Spleen (tissue), 11 donors: ENCODE results near the gene CNIH2. TPM values are rescaled to one million over a fixed set of nuclear protein-coding genes. Genes with fewer than 3 reads are reported as not detected.
A peak's percentile ranks its signal among the peaks of the same experiment; 100 is the strongest.

Experiments
- DNase-seq: peaks from one replicate; pipeline ENCODE4 v3.0.0-alpha.2; 2020
- H3K27ac ChIP-seq, 8 donors: fragments of 200-600 bp; sonication (generic) in 7 of 8; 1 replicate in 4 of 8; 2 replicates in 4 of 8; pipeline versions ENCODE4 v1.5.0 to v1.8.0; 2016 to 2021; ENCODE audit warnings: inconsistent platforms in 4 of 8, mild to moderate bottlenecking in 4 of 8, moderate library complexity in 1 of 8
- H3K27me3 ChIP-seq, 7 donors: fragments of 200-600 bp; sonication (generic) in 6 of 7; replicated peaks in 1 of 7; 1 replicate in 4 of 7; 2 replicates in 3 of 7; pipeline versions ENCODE4 v1.5.0 to v1.8.0; 2016 to 2021; ENCODE audit warnings: inconsistent platforms in 3 of 7, mild to moderate bottlenecking in 1 of 7
- H3K36me3 ChIP-seq, 6 donors: fragments of 200-600 bp; sonication (generic) in 5 of 6; 1 replicate in 4 of 6; 2 replicates in 2 of 6; pipeline versions ENCODE4 v1.5.0 to v1.8.0; 2016 to 2021; ENCODE audit warnings: inconsistent platforms in 2 of 6
- H3K4me1 ChIP-seq, 6 donors: fragments of 200-600 bp; sonication (generic) in 5 of 6; 1 replicate in 3 of 6; 2 replicates in 3 of 6; pipeline versions ENCODE4 v1.5.0 to v1.8.0; 2016 to 2021; ENCODE audit warnings: inconsistent platforms in 3 of 6
- H3K4me3 ChIP-seq, 8 donors: fragments of 200-600 bp; sonication (generic) in 7 of 8; 1 replicate in 4 of 8; 2 replicates in 4 of 8; pipeline versions ENCODE4 v1.5.0 to v1.8.0; 2016 to 2021; ENCODE audit warnings: inconsistent platforms in 4 of 8, mild to moderate bottlenecking in 4 of 8, moderate library complexity in 2 of 8
- H3K9me3 ChIP-seq, 8 donors: fragments of 200-600 bp; sonication (generic) in 7 of 8; 1 replicate in 4 of 8; 2 replicates in 4 of 8; pipeline versions ENCODE4 v1.5.0 to v1.8.0; 2016 to 2021; ENCODE audit warnings: inconsistent platforms in 4 of 8
- POLR2A ChIP-seq, 3 donors: fragments of 450-650 bp; IDR thresholded peaks; one replicate each; pipeline ENCODE4 v1.5.1; 2017; ENCODE audit warnings: antibody characterized with exemption in 3 of 3, mild to moderate bottlenecking in 1 of 3
- POLR2AphosphoS5 ChIP-seq, 3 donors: sonication (generic); formaldehyde crosslinking; IDR thresholded peaks; one replicate each; pipeline ENCODE4 v1.5.1; 2017; ENCODE audit warnings: antibody characterized with exemption in 3 of 3
- WGBS, 5 donors: extraction: QIAGEN DNeasy Blood & Tissue Kit in 3 of 5; methylation state at CpG; one replicate each; pipeline versions ENCODE4 v1.1.5 to v1.1.7; 2013 to 2018; 5-methylcytosine and 5-hydroxymethylcytosine counted together
- intact Hi-C: fragments of 100-400 bp; cut with DNase I; formaldehyde crosslinking; loops from one replicate; pipeline ENCODE4 v1.15.0; 2023; ENCODE audit warnings: low total_unique reads
- polyA plus RNA-seq, 3 donors: library from polyadenylated mRNA; stranded (reverse); fragments of 200-250 nt; gene quantifications; one replicate each; pipeline ENCODE4 v1.2.1, GENCODE V29; 2013
- total RNA-seq, 7 donors: library from RNA; depleted of rRNA in 3 of 7; stranded (reverse); fragments of >200 nt in 3 of 7; fragmentation: NEBNext Ultra II Directional in 4 of 7; extraction: Animal tissue kit (Norgen Biotek cat#: 25700) in 4 of 7; gene quantifications; one replicate each; pipeline versions ENCODE4 v1.1.0 to v1.2.1, GENCODE V29; 2016 to 2021
- TF ChIP-seq, protein P1 (sequence below), 11 experiments: fragments of 200-600 bp in 7 of 11; fragments of 450-650 bp in 4 of 11; sonication (generic) in 4 of 11; IDR thresholded peaks in 8 of 11; conservative IDR thresholded peaks in 3 of 11; 1 replicate in 7 of 11; 2 replicates in 4 of 11; pipeline versions ENCODE4 v1.4.0 to v1.8.0; 2016 to 2021; ENCODE audit warnings: antibody characterized with exemption in 11 of 11, inconsistent platforms in 4 of 11, mild to moderate bottlenecking in 1 of 11
- donor health status: healthy with polysubstance abuse.
- donor health status: DM: no; HTN: no; CAD: no; lungs with moderate emphysema.
- donor health status: DM: no; HTN: no; CAD: no.
- donor health status: Bipolar disorder and iron deficiency.
- donor health status: healthy.
- donor health status: DM: no; HTN: no; CAD: no.
- donor health status: DM: yes; HTN: yes; CAD: no.

The CNIH2 gene
- total and polyA plus RNA-seq, 10 donors, result 0.20 to 1.9 (median 0.77) TPM; not detected in 2

DNA sequence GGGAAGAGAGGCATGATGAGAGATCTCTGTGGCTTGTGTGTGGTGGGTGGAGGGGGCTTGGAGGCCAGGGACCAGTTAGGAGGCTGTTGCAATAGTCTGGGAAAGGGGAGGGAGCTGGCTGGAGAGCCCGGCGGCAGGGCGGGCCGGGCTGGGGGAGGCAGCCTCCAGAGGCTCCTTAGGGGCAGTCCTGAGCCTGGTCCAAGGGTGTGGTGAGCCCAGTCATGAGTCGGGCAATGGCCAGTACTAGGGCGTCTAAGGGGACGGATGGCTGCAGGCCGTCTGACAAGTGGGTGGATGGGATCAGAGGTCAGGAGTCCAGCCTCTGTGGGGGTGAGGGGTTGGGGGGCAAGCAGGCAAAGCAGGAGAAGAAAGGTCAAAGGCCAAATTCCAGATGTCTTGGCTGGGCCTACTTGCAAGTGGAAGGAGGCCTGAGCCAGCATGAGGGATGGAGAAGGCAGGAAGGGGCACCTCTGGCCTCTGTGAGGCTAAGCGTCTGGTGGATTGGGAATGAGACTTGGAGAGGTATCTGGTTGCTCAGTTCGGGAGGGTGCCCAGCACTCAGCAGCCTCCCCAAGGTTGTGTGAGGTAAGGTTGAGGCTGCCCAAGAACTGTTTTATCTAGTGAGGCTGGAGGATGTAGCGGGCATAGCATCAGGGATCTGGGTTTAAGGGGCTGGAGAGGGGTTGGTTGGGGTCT lies 44.9 kb downstream of the CNIH2 start:
- Histone ChIP-seq H3K4me3 (no peak overlapping the region), H3K27me3 (peaks cover 0 to 2% (median 0%) of the 10 kb centered on the region in 7 donors), H3K36me3 (no peaks in the 10 kb centered on the region), H3K27ac (no peak overlapping the region), H3K9me3 (no peaks in the 10 kb centered on the region), H3K4me1 (peaks cover 10 to 52% (median 35%) of the 10 kb centered on the region in 6 donors)
- WGBS, 5 donors, result 77 to 86% (median 82%) methylated on average over 9 to 11 of the region's 11 CpGs
- no peak for DNase-seq
- intact Hi-C loops, result no loop called here
- TF ChIP-seq POLR2AphosphoS5 (IDR thresholded peaks at IDR 0.05) (no peak), POLR2A (IDR thresholded peaks at IDR 0.05) (no peak)
- TF ChIP-seq, protein P1, sequence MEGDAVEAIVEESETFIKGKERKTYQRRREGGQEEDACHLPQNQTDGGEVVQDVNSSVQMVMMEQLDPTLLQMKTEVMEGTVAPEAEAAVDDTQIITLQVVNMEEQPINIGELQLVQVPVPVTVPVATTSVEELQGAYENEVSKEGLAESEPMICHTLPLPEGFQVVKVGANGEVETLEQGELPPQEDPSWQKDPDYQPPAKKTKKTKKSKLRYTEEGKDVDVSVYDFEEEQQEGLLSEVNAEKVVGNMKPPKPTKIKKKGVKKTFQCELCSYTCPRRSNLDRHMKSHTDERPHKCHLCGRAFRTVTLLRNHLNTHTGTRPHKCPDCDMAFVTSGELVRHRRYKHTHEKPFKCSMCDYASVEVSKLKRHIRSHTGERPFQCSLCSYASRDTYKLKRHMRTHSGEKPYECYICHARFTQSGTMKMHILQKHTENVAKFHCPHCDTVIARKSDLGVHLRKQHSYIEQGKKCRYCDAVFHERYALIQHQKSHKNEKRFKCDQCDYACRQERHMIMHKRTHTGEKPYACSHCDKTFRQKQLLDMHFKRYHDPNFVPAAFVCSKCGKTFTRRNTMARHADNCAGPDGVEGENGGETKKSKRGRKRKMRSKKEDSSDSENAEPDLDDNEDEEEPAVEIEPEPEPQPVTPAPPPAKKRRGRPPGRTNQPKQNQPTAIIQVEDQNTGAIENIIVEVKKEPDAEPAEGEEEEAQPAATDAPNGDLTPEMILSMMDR (IDR thresholded peaks at IDR 0.05 in 8 of 11, conservative IDR thresholded peaks at IDR 0.05 in 3 of 11), result no peak

DNA sequence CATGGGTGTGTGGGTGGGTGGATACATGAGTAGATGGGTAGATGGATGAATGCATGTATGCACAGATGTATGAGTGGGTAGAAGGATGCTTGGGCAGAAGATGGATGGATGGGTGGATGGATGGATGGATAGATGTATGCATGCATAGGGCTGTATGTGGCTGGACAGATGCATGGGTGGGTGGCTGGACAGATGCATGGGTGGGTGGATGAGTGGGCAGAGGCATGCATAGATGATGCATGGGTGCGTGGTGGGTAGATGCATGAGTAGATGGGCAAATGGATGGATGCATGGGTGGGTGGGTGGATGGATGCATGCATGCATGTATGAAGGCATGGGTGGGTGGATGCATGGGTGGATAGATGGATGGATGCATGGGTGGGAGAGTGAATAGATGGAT lies 45.7 kb downstream of the CNIH2 start:
- H3K9me3 ChIP-seq, result no peaks in the 10 kb centered on the region
- no peaks in the 10 kb centered on the region for H3K36me3 ChIP-seq
- TF ChIP-seq POLR2AphosphoS5 (IDR thresholded peaks at IDR 0.05) (no peak), POLR2A (IDR thresholded peaks at IDR 0.05) (no peak)
- TF ChIP-seq, protein P1 (IDR thresholded peaks at IDR 0.05 in 8 of 11, conservative IDR thresholded peaks at IDR 0.05 in 3 of 11), result no peak
- no peak overlapping the region for H3K27ac ChIP-seq
- intact Hi-C loops, result no loop called here
- WGBS, 5 donors, result 93 to 100% (median 96%) methylated on average over 1 of the region's 1 CpG
- H3K4me3 ChIP-seq, result no peak overlapping the region
- H3K27me3 ChIP-seq, result no peaks in the 10 kb centered on the region
- no peak for DNase-seq
- peaks cover 10 to 52% (median 35%) of the 10 kb centered on the region in 6 donors for H3K4me1 ChIP-seq

DNA sequence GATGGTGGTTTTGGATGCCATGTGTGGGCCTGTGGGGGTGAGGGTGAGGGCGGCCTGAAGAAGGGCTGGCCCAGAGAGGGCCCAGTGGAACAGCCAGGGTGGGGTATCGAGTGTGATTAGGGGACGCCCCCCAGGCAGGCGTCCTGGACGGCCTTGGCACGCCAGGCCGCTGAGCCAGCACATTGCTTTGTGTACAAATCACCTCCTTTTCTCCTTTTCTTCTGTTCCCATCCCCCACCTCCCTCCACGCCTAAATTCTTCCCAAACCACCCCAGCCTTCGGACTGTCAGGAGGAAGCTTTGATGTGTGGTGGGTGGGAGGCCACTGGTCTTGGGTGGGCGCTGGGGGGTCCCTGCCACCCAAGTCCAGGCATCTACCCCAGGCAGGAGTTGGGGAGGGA lies 46.7 kb downstream of the CNIH2 start:
- H3K4me1 ChIP-seq, result peaks cover 16 to 53% (median 36%) of the 10 kb centered on the region in 6 donors
- TF ChIP-seq POLR2A (IDR thresholded peaks at IDR 0.05) (no peak), POLR2AphosphoS5 (IDR thresholded peaks at IDR 0.05) (no peak)
- TF ChIP-seq, protein P1 (IDR thresholded peaks at IDR 0.05 in 8 of 11, conservative IDR thresholded peaks at IDR 0.05 in 3 of 11), result no peak
- DNase-seq, result no peak
- 72 to 88% (median 84%) methylated on average over 10 of the region's 10 CpGs for WGBS, 5 donors
- intact Hi-C loops, result no loop called here
- H3K27ac ChIP-seq, result no peak overlapping the region
- no peak overlapping the region for H3K4me3 ChIP-seq
- no peaks in the 10 kb centered on the region for H3K9me3 ChIP-seq
- no peaks in the 10 kb centered on the region for H3K36me3 ChIP-seq
- H3K27me3 ChIP-seq, result no peaks in the 10 kb centered on the region

DNA sequence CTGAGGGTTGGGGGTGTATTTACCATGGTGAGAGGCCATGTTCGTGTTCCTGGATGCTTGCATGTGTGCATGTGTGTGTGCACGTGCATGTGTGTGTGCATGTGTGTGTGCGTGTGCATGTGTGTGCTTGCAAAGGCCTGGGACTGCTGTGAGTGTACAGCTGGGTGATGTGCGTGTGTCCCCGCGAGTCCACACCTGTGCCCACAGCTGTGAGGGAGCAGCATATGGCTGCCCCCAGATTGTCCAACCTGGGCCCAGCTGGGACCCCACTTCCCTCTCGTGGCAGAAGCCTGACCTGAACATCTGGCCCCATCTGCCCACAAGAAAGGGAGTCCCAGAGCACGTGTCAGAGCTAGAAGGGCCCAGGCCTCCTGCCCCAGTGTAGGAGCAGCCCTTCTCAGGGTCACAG lies 47.3 kb downstream of the CNIH2 start:
- H3K27me3 ChIP-seq, result no peaks in the 10 kb centered on the region
- H3K9me3 ChIP-seq, result no peaks in the 10 kb centered on the region
- 60 to 88% (median 75%) methylated on average over 3 to 8 of the region's 8 CpGs for WGBS, 5 donors
- DNase-seq, result no peak
- H3K4me1 ChIP-seq, result peaks cover 16 to 59% (median 39%) of the 10 kb centered on the region in 6 donors
- no peaks in the 10 kb centered on the region for H3K36me3 ChIP-seq
- no peak overlapping the region for H3K4me3 ChIP-seq
- no peak for TF ChIP-seq POLR2AphosphoS5 (IDR thresholded peaks at IDR 0.05)
- no peak for TF ChIP-seq POLR2A (IDR thresholded peaks at IDR 0.05)
- TF ChIP-seq, protein P1 (IDR thresholded peaks at IDR 0.05 in 8 of 11, conservative IDR thresholded peaks at IDR 0.05 in 3 of 11), result no peak
- intact Hi-C loops, result no loop called here
- peak overlapping the region in 3 of 8 donors; percentile 59 to 71 (median 66) for H3K27ac ChIP-seq
